Measurements from ENCODE around the gene PHF20. TPM values are rescaled to one million over a fixed set of nuclear protein-coding genes. Genes with fewer than 3 reads are reported as not detected.

PHF20 gene
- total RNA-seq, 1 donor from 2014 or later = 109 TPM

DNA sequence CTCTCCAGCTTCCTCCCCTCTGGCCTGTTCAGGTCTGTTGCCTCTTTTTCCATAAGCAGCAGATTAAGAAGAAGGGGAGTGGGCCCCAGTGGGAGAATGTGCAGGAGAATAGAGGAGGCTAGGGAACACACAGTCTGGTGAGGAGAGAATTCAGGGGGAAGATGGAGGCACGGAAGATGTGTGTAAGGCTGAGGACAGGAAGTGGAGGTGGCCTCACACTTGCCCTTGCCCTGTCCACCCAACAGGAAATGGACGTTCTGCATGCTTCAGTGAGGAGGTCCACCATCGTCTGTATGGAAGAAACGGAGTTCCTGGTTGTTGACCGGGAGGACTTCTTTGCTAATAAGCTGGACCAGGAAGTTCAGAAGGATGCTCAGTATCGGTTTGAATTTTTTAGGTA is 212.6 kb downstream of the PHF20 start:
- H3K4me1 ChIP-seq = no peaks in the 10 kb centered on the region
- H3K36me3 ChIP-seq = no peaks in the 10 kb centered on the region
- no peak for DNase-seq (ENCODE audit: low spot score in 2 of 2)
- no peak overlapping the region for H3K27ac ChIP-seq
- no peak overlapping the region for H3K4me3 ChIP-seq
- no peaks in the 10 kb centered on the region for H3K9me3 ChIP-seq
- H3K27me3 ChIP-seq = no peaks in the 10 kb centered on the region
- intact Hi-C loops (cut with DNase I) = no loop called here
- TF ChIP-seq CTCF (IDR thresholded peaks at IDR 0.05) = no peak

DNA sequence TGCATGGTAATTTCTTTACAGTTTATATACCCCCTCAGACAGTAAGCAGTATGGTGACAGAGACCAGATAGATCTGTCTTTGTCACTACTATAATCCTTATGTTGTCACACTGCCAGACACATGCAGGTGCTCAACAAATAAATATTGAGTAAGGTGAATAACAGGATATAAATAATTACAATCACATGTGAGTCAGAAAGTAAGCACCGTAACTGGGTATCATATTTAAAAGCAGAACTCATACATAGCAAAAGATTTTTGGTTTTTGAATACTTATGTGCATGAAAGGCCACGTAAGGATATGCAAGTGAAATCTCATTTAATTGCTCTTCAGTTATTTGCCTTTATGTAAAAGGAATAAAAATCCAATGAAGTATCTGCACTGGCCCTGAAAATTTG is 214.0 kb downstream of the PHF20 start:
- H3K27me3 ChIP-seq = no peaks in the 10 kb centered on the region
- no peak overlapping the region for H3K27ac ChIP-seq
- no peaks in the 10 kb centered on the region for H3K36me3 ChIP-seq
- H3K4me1 ChIP-seq = no peaks in the 10 kb centered on the region
- no peak overlapping the region for H3K4me3 ChIP-seq
- intact Hi-C loops (cut with DNase I) = no loop called here
- H3K9me3 ChIP-seq = no peaks in the 10 kb centered on the region
- DNase-seq (ENCODE audit: low spot score in 2 of 2) = no peak
- no peak for TF ChIP-seq CTCF (IDR thresholded peaks at IDR 0.05)

DNA sequence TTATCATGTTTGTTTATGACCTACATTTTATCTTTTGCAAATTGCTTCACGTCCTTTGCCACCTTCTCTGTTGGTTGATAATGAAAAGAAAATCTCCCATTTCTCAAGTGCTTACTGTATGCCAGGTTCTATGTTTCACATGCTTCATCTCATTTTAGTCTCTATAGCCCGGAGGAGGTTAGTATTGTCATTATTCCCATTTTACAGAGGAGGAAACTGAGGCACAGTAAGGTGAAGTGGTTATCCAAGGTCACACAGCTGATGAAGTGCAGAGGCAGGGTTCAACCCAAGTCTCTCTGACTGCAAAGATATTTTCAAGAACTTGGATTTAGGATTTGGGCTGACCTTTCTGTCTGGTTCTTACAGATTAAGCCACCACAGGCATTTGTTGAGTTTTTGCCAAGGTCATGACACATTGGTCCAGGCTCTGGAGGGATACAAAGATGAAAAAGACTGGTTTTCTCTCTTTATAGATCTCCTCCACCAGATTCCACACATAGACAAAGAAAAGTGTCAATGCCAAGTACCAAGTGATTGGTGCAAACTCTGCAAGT is 217.2 kb downstream of the PHF20 start:
- no peak for DNase-seq (ENCODE audit: low spot score in 2 of 2)
- Histone ChIP-seq H3K9me3 (no peaks in the 10 kb centered on the region), H3K4me3 (no peak overlapping the region), H3K27ac (no peak overlapping the region), H3K4me1 (no peaks in the 10 kb centered on the region), H3K27me3 (no peaks in the 10 kb centered on the region), H3K36me3 (no peaks in the 10 kb centered on the region)
- no peak for TF ChIP-seq CTCF (IDR thresholded peaks at IDR 0.05)
- intact Hi-C loops (cut with DNase I) = no loop called here

GRCh38 chr20:35991142-35991771 is 219.4 kb downstream of the PHF20 start:
- Histone ChIP-seq H3K4me3 (no peak overlapping the region), H3K9me3 (no peaks in the 10 kb centered on the region), H3K4me1 (no peaks in the 10 kb centered on the region), H3K36me3 (no peaks in the 10 kb centered on the region), H3K27me3 (no peaks in the 10 kb centered on the region), H3K27ac (no peak overlapping the region)
- intact Hi-C loops (cut with DNase I) = no loop called here
- DNase-seq (ENCODE audit: low spot score in 2 of 2) = no peak
- TF ChIP-seq CTCF (IDR thresholded peaks at IDR 0.05) = peak in 1 of 3 experiments; percentile 34

GRCh38 chr20:35992713-35993335 is 221.0 kb downstream of the PHF20 start:
- H3K9me3 ChIP-seq = no peaks in the 10 kb centered on the region
- no peaks in the 10 kb centered on the region for H3K36me3 ChIP-seq
- no peaks in the 10 kb centered on the region for H3K27me3 ChIP-seq
- no peaks in the 10 kb centered on the region for H3K4me1 ChIP-seq
- TF ChIP-seq CTCF (IDR thresholded peaks at IDR 0.05) = peak; percentile 68 to 85 (median 83)
- DNase-seq (ENCODE audit: low spot score in 2 of 2) = no peak
- intact Hi-C loops (cut with DNase I) = no loop called here
- no peak overlapping the region for H3K4me3 ChIP-seq
- H3K27ac ChIP-seq = no peak overlapping the region
